H1 (cell line): ENCODE results near the gene FMO3. TPM values are rescaled to one million over a fixed set of nuclear protein-coding genes. Genes with fewer than 3 reads are reported as not detected.

Experiments
- POLR2A ChIP-seq, 2 experiments: IDR thresholded peaks; 1 replicate in 1 of 2; 2 replicates in 1 of 2; pipeline ENCODE4 v1.6.1; 2011; ENCODE audit warnings: low read depth in 2 of 2, low read length in 2 of 2, mild to moderate bottlenecking in 2 of 2; ENCODE audit errors: control extremely low read depth in 1 of 2
- RAD21 ChIP-seq, 2 experiments: IDR thresholded peaks in 1 of 2; conservative IDR thresholded peaks in 1 of 2; 2 replicates each; pipeline ENCODE4 v1.6.1; 2011; ENCODE audit warnings: low read depth in 2 of 2, low read length in 2 of 2, improper control_type of control experiment in 1 of 2, inconsistent platforms in 1 of 2, mild to moderate bottlenecking in 1 of 2, moderate library complexity in 1 of 2
- RBBP5 ChIP-seq: IDR thresholded peaks from 2 replicates; pipeline ENCODE4 v1.7.1; 2012; ENCODE audit warnings: low read depth, mild to moderate bottlenecking, inconsistent platforms, low read length, moderate library complexity, borderline replicate concordance
- TCF12 ChIP-seq: IDR thresholded peaks from 2 replicates; pipeline ENCODE4 v1.6.1; 2011; ENCODE audit warnings: low read depth, mild to moderate bottlenecking, low read length
- polyA plus RNA-seq, 7 experiments: library from polyadenylated mRNA; depleted of rRNA in 3 of 7; stranded (reverse) in 5 of 7; unstranded in 2 of 7; fragments of >200 nt in 5 of 7; fragments of 200-250 nt in 2 of 7; gene quantifications; 1 replicate in 5 of 7; 2 replicates in 1 of 7; 4 replicates in 1 of 7; pipeline versions ENCODE4 v1.2.1 to v1.2.3, GENCODE V29; 2011 to 2013; ENCODE audit warnings: missing spikeins in 2 of 7, mixed read lengths in 2 of 7
- total RNA-seq: library from RNA; stranded (reverse); fragmentation: NEBNext Ultra II Directional; extraction: Animal tissue kit (Norgen Biotek cat#: 25700); gene quantifications from 2 replicates; pipeline ENCODE4 v1.2.1, GENCODE V29; 2021

The FMO3 gene
- total and polyA plus RNA-seq, 2 of the 8 experiments (the other 6 are each of a cell fraction or from before 2014, with no cell fraction given) = not detected

- no peak for TF ChIP-seq RBBP5
- TF ChIP-seq RAD21 (IDR thresholded peaks at IDR 0.05 in 1 of 2, conservative IDR thresholded peaks at IDR 0.05 in 1 of 2; ENCODE audit: low read depth in 2 of 2, low read length in 2 of 2) = no peak
- TF ChIP-seq POLR2A (IDR thresholded peaks at IDR 0.05; ENCODE audit: control extremely low read depth in 1 of 2, low read depth in 2 of 2, low read length in 2 of 2) = no peak
- no peak for TF ChIP-seq TCF12
These were observed 22.7 kb downstream of the FMO3 start (continued) for GRCh38 chr1:171113382-171113781.
